Heart right ventricle (tissue), 16 donors: Measurements from ENCODE around the gene ADH7. TPM values are rescaled to one million over a fixed set of nuclear protein-coding genes. Genes with fewer than 3 reads are reported as not detected.

Experiments used
- ATAC-seq, 8 donors: fragments of 200-7000 bp; cut with Tn5 transposase; one replicate each; pipeline ENCODE4 v1.9.1; 2020; ENCODE audit warnings: mild to moderate bottlenecking in 8 of 8, moderate library complexity in 8 of 8, moderate number of reproducible peaks in 1 of 8
- DNase-seq, 2 donors: peaks; one replicate each; pipeline ENCODE4 v3.0.0-alpha.2; 2020
- H3K27ac ChIP-seq, 10 donors: fragments of 200-600 bp; sonication (generic) in 2 of 10; one replicate each; pipeline versions ENCODE4 v1.5.0 to v1.8.0; 2020 to 2022; ENCODE audit warnings: mild to moderate bottlenecking in 3 of 10
- H3K27me3 ChIP-seq, 7 donors: fragments of 200-600 bp; one replicate each; pipeline ENCODE4 v1.8.0; 2021 to 2022; ENCODE audit warnings: mild to moderate bottlenecking in 2 of 7
- H3K36me3 ChIP-seq, 9 donors: fragments of 200-600 bp; sonication (generic) in 1 of 9; one replicate each; pipeline versions ENCODE4 v1.5.0 to v1.8.0; 2020 to 2022; ENCODE audit warnings: mild to moderate bottlenecking in 2 of 9
- H3K4me1 ChIP-seq, 9 donors: fragments of 200-600 bp; sonication (generic) in 1 of 9; one replicate each; pipeline versions ENCODE4 v1.5.0 to v1.8.0; 2020 to 2022; ENCODE audit warnings: mild to moderate bottlenecking in 4 of 9
- H3K4me3 ChIP-seq, 10 donors: fragments of 200-600 bp; sonication (generic) in 2 of 10; one replicate each; pipeline versions ENCODE4 v1.5.0 to v1.8.0; 2020 to 2022; ENCODE audit warnings: mild to moderate bottlenecking in 7 of 10, moderate library complexity in 2 of 10
- H3K9me3 ChIP-seq, 11 donors: fragments of 200-600 bp in 10 of 11; sonication (generic) in 2 of 11; one replicate each; pipeline versions ENCODE4 v1.5.0 to v1.8.0; 2013 to 2022; ENCODE audit warnings: mild to moderate bottlenecking in 2 of 11, control low read depth in 1 of 11, moderate library complexity in 1 of 11
- WGBS, 2 donors: extraction: QIAGEN DNeasy Blood & Tissue Kit; methylation state at CpG; one replicate each; pipeline ENCODE4 v1.1.7; 2013; ENCODE audit warnings: inconsistent platforms in 1 of 2; 5-methylcytosine and 5-hydroxymethylcytosine counted together
- intact Hi-C, 10 donors: fragments of 100-400 bp; cut with DNase I; formaldehyde crosslinking; loops; one replicate each; pipeline versions ENCODE4 v1.11.1 to v1.14.2; 2022
- polyA plus RNA-seq, 2 donors: library from polyadenylated mRNA; stranded (reverse); fragments of 200-250 nt; gene quantifications; one replicate each; pipeline ENCODE4 v1.2.3, GENCODE V29; 2013
- total RNA-seq, 10 donors: library from RNA; stranded (reverse); fragmentation: NEBNext Ultra II Directional in 3 of 10; extraction: Animal tissue kit (Norgen Biotek cat#: 25700) in 3 of 10; gene quantifications; one replicate each; pipeline versions ENCODE4 v1.2.1 to v1.2.4, GENCODE V29; 2021 to 2023
- TF ChIP-seq, protein P1 (sequence below), 9 donors: fragments of 200-600 bp; sonication (generic) in 2 of 9; IDR thresholded peaks; one replicate each; pipeline versions ENCODE4 v1.5.0 to v1.8.0; 2021 to 2022; ENCODE audit warnings: antibody characterized with exemption in 9 of 9, mild to moderate bottlenecking in 5 of 9, moderate library complexity in 1 of 9
- donor health status: Arrhythmogenic right ventricular cardiomyopathy.
- donor health status: ischemic (EF 13 %, LVEDD 7.1; RV severe dilation, severe dysfunction).
- donor health status: healthy with polysubstance abuse.
- donor health status: DM: no; HTN: yes; CAD: no.
- donor health status: DM: no; HTN: no; CAD: no.
- donor health status: ischemic (EF 25% LVEDD 6.9; RV normal size, moderate dysfunction).
- donor health status: ischemic (EF 25% LVEDD 5.7; RV mildly dilated, moderate dysfunction).
- donor health status: healthy.
- donor health status: DM: yes; HTN: yes; CAD: no.
- donor health status: Ischemic cardiomyopathy.
- donor health status: ischemic (EF 35%, LVEDD 5.7; RV mildly dilated, moderate dysfunction).
- donor health status: nonischemic (EF 11% LVEDD 7.7; RV severe dilation, severe dysfunction).
- donor health status: DM: yes; HTN: yes; CAD: no.
- donor health status: PGD.
- donor health status: ischemic (EF 29% LVEDD 5.4; RV normal size, mild dysfunction).
- donor health status: nonischemic (EF 23%, LVEDD 6.1; RV moderate dilation, normal function).

The ADH7 gene
- total and polyA plus RNA-seq, 12 donors: 0.04 TPM; not detected in 11

- Histone ChIP-seq H3K27ac (peak overlapping the region in 7 of 10 donors; percentile 14 to 67 (median 57)), H3K4me3 (no peak overlapping the region), H3K4me1 (peaks cover 0 to 15% (median 5%) of the 10 kb centered on the region in 9 donors), H3K27me3 (no peaks in the 10 kb centered on the region), H3K36me3 (no peaks in the 10 kb centered on the region), H3K9me3 (peaks cover 0 to 11% (median 0%) of the 10 kb centered on the region in 11 donors)
- DNase-seq: no peak
- TF ChIP-seq, protein P1, sequence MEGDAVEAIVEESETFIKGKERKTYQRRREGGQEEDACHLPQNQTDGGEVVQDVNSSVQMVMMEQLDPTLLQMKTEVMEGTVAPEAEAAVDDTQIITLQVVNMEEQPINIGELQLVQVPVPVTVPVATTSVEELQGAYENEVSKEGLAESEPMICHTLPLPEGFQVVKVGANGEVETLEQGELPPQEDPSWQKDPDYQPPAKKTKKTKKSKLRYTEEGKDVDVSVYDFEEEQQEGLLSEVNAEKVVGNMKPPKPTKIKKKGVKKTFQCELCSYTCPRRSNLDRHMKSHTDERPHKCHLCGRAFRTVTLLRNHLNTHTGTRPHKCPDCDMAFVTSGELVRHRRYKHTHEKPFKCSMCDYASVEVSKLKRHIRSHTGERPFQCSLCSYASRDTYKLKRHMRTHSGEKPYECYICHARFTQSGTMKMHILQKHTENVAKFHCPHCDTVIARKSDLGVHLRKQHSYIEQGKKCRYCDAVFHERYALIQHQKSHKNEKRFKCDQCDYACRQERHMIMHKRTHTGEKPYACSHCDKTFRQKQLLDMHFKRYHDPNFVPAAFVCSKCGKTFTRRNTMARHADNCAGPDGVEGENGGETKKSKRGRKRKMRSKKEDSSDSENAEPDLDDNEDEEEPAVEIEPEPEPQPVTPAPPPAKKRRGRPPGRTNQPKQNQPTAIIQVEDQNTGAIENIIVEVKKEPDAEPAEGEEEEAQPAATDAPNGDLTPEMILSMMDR (IDR thresholded peaks at IDR 0.05): no peak
- 80 to 86% methylated on average over 3 of the region's 3 CpGs for WGBS, 2 donors
- no peak for ATAC-seq
- intact Hi-C loops: loop anchor here in 7 of 10 donors (1.0 to 10.0 kb wide), 9 partner anchors 85 to 935 kb away; partner anchors contain the start of gene METAP1 (in 1 of the 7)
Observed at GRCh38 chr4:99402765-99403164, 32.4 kb downstream of the ADH7 start.

- peaks cover 0 to 20% (median 0%) of the 10 kb centered on the region in 11 donors for H3K9me3 ChIP-seq
- ATAC-seq (no peak), DNase-seq (no peak)
- no peaks in the 10 kb centered on the region for H3K36me3 ChIP-seq
- no peaks in the 10 kb centered on the region for H3K27me3 ChIP-seq
- TF ChIP-seq, protein P1 (IDR thresholded peaks at IDR 0.05): no peak
- peaks cover 0 to 15% (median 5%) of the 10 kb centered on the region in 9 donors for H3K4me1 ChIP-seq
- H3K27ac ChIP-seq: no peak overlapping the region
- intact Hi-C loops: loop anchor here in 6 of 10 donors (5.0 to 10.0 kb wide), 8 partner anchors 84 to 934 kb away; partner anchors contain the start of gene METAP1 (in 1 of the 6)
- no peak overlapping the region for H3K4me3 ChIP-seq
Observed at GRCh38 chr4:99400831-99401230, 34.3 kb downstream of the ADH7 start.

DNA sequence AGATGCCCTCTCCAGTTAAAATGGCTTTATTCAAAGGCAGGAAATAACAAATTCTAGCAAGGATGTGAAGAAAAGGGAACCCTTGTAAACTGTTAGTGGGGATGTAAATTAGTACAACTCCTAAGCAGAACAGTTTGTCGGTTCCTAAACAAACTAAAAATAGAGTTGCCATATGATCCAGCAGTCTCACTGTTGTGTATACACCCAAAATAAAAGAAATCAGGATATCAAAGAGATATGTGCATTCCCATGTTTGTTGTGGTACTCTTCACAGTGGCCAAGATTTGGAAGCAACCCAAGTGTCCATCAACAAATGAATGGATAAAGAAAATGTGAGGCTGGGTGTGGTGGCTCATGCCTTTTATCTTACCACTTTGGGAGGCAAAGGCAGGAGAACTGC lies 36.1 kb downstream of the ADH7 start:
- H3K36me3 ChIP-seq: no peaks in the 10 kb centered on the region
- no peak for ATAC-seq
- TF ChIP-seq, protein P1 (IDR thresholded peaks at IDR 0.05): no peak
- H3K9me3 ChIP-seq: peaks cover 0 to 20% (median 0%) of the 10 kb centered on the region in 11 donors
- H3K4me1 ChIP-seq: peaks cover 0 to 10% (median 0%) of the 10 kb centered on the region in 9 donors
- 56 to 67% methylated on average over 1 of the region's 1 CpG for WGBS, 2 donors
- no peak overlapping the region for H3K4me3 ChIP-seq
- no peak for DNase-seq
- H3K27me3 ChIP-seq: no peaks in the 10 kb centered on the region
- intact Hi-C loops: no loop called here
- no peak overlapping the region for H3K27ac ChIP-seq

DNA sequence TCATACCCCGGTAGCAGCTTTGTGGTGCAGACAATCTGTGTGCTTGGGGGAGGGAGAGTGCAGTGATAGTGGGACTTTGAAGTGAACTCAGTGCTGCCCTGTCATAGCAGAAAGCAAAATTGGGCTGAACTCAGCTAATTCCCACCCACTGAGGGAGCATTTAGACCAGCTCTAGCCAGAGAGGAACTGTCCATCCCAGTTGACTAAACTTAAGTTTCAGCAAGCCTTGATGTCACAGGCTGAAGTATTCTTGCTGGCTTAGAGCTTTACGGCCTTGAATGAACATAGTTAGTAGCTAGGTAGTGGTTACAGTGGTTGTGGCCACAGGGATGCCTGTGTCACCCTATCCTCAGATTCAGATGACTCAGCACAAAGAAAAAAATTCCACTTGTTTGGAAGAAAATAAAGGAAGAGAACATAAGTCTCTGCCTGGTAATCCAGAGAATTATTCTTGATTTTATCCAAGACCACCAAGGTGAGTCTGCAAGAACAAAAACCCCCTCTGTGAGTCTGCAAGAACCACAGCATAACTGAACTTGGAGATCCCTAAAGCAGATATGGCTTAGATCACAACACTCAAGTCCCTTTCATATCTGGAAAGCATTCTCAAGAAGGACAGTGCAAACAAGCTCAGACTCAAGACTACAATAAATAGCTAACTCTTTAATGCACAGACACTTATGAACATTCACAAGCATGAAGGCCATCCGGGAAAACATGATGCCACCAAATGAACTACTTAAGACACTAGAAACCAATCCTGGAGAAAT lies 39.4 kb downstream of the ADH7 start:
- 67 to 85% methylated on average over 3 of the region's 3 CpGs for WGBS, 2 donors
- Histone ChIP-seq H3K4me3 (no peak overlapping the region), H3K9me3 (peaks cover 0 to 41% (median 8%) of the 10 kb centered on the region in 11 donors), H3K36me3 (no peaks in the 10 kb centered on the region), H3K27ac (peak overlapping the region in 6 of 10 donors; percentile 20 to 70 (median 34)), H3K27me3 (no peaks in the 10 kb centered on the region), H3K4me1 (peaks cover 0 to 6% (median 0%) of the 10 kb centered on the region in 9 donors)
- DNase-seq (no peak), ATAC-seq (no peak)
- TF ChIP-seq, protein P1 (IDR thresholded peaks at IDR 0.05): no peak
- intact Hi-C loops: no loop called here
